Motor neuron (in vitro differentiated cells): ENCODE results near the gene COX6A1. TPM values are rescaled to one million over a fixed set of nuclear protein-coding genes. Genes with fewer than 3 reads are reported as not detected.
"Not testable (repeated sequence)": the region's sequence is repeated elsewhere in the genome, so short reads cannot be mapped to it uniquely, and the experiment has no call there.

Experiments used
- ATAC-seq, 8 experiments: fragments of 200-7000 bp; cut with Tn5 transposase; replicated peaks in 6 of 8; 2 replicates each; pipeline ENCODE4 v1.8.0; 2021; ENCODE audit warnings: mild to moderate bottlenecking in 8 of 8, moderate library complexity in 8 of 8
- H3K27ac ChIP-seq, 2 donors: fragments of 250-450 bp; sonication (Bioruptor Pico); 2 replicates each; pipeline ENCODE4 v1.9.0; 2021; ENCODE audit warnings: antibody characterized with exemption in 2 of 2, mild to moderate bottlenecking in 2 of 2, moderate library complexity in 1 of 2
- H3K4me1 ChIP-seq, 2 donors: fragments of 250-450 bp; sonication (Bioruptor Pico); replicated peaks in 1 of 2; 2 replicates each; pipeline ENCODE4 v1.6.1; 2021; ENCODE audit warnings: antibody characterized with exemption in 2 of 2, mild to moderate bottlenecking in 2 of 2, moderate library complexity in 1 of 2
- H3K4me3 ChIP-seq, 5 donors: fragments of 250-450 bp; sonication (Bioruptor Pico); 2 replicates each; pipeline ENCODE4 v1.9.0; 2021; ENCODE audit warnings: antibody characterized with exemption in 5 of 5, mild to moderate bottlenecking in 5 of 5, moderate library complexity in 4 of 5
- WGBS, 10 experiments: fragments of 450-650 bp; shearing (Covaris generic); methylation state at CpG; one replicate each; pipeline ENCODE4 v1.0.0; 2022; 5-methylcytosine and 5-hydroxymethylcytosine counted together
- in situ Hi-C, 9 experiments: fragments of 400-800 bp; cut with MboI; loops; one replicate each; pipeline ENCODE4 v1.15.0; 2021; ENCODE audit warnings: low sequenced_read_pairs in 9 of 9, low pct_unique_long_range_greater_than_20kb in 2 of 9; ENCODE audit not compliant: unreplicated experiment in 9 of 9
- total RNA-seq, 8 experiments: library from RNA; unstranded; fragments of 300-600 nt; gene quantifications; 2 replicates each; pipeline versions ENCODE4 v1.2.3 to v1.2.4, GENCODE V29; 2022

The COX6A1 gene
- total RNA-seq, 8 experiments from 2014 or later: 604 to 967 (median 671) TPM

DNA sequence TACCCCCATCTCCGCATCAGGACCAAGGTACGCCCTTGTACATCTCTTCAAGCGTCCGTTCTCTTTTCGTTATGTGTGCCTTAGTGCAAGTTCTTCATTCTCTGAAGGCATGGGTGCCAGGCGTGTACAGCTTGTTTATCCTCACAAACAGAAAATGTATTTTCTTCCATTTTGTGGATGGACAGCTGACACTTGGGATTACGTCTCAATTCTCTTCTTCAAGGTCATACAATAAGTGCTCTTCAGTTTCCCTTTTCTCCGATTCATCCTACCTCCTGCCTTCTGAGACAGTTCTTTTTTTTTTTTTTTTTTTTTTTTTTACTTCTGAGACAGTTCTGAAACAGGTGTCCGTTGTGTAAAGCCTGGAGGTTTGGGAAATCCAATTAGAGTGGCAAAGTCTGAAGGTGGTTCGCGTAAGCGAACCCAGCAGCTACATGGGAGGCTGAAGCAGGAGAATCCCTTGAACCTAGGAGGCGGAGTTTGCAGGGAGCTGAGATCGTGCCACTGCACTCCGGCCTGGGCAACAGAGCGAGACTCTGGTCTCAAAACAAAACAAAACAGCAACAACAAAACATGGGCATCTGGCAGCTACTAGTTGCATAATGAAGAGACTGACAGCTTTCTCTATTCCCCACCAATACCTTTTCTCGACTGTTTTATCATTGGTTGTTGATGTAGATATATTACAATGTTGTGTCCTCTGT is 734 bp downstream of the COX6A1 start:
- Histone ChIP-seq H3K4me1 (peaks cover 13 to 14% of the 10 kb centered on the region in 2 donors), H3K4me3 (peak overlapping the region; percentile 62 to 99 (median 83)), H3K27ac (peak overlapping the region; percentile 67 to 88)
- 0 to 80% (median 28%) methylated on average over 1 to 16 of the region's 17 CpGs for WGBS, 10 experiments
- peak in 3 of 8 experiments; percentile 2 to 6 (median 3) for ATAC-seq
- in situ Hi-C loops: loop anchor here in 4 of 9 experiments (10.0 to 25.0 kb wide), 3 partner anchors 84 to 114 kb away; partner anchors contain the start of gene PLA2G1B (in 4 of the 4)

DNA sequence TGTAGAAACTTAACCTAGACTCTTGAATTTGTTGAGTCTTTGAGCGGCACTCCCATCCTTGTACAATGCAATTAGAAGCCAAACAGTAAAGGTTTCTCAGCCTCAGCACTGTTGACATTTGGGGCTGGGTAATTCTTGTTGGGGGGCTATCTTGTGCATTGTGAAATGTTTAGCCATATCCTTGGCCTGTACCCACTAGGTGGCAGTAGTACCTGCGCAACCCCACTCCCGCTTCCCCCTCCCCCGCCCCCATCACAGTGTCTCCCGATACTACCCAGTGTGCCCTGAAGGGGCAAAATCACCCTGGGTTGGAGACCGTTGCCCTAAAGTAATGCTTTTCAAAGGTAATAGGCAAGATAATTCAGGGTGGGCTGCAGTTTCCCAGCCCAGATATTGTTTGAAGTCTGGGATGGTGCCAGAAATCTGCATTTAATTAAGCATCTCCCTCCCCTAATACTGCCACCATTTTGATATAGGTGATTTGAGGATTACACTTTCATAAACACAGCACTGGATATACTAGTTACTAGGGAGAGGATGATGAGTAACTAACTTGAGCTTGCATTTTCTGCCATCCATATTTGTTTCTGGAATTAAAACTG is 1.8 kb downstream of the COX6A1 start:
- in situ Hi-C loops: loop anchor here in 4 of 9 experiments (10.0 to 25.0 kb wide), 3 partner anchors 85 to 115 kb away; partner anchors contain the start of gene PLA2G1B (in 4 of the 4)
- Histone ChIP-seq H3K4me3 (peak overlapping the region; percentile 3 to 99 (median 22)), H3K27ac (no peak overlapping the region), H3K4me1 (peaks cover 13 to 18% of the 10 kb centered on the region in 2 donors)
- ATAC-seq: peak in 3 of 8 experiments; percentile 8 to 43 (median 16)
- 29 to 100% (median 85%) methylated on average over 1 of the region's 6 CpGs; no CpG with 5 or more reads in 6 of the 10 experiments for WGBS, 10 experiments

DNA sequence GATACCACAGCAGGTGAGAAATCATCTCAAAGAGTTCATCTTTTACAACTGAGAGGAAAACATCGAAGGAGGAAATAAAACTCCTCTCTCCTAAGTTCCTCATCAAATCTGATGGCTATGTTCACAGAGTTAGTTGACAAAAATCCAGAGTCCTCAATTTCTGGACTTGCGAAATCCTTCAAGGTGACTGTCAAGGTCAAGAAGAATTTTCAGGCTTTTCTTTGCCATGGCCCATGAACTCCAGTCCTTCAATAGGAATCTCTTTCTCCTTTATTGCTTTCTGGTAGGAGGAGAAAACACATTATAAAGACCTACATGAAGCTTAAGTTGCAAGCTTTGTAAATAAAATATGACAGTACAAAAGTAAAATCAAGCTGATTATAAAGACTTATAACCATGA is 6.8 kb downstream of the COX6A1 start:
- Histone ChIP-seq H3K4me3 (no peak overlapping the region), H3K4me1 (peaks cover 14 to 22% of the 10 kb centered on the region in 2 donors), H3K27ac (no peak overlapping the region)
- WGBS, 10 experiments: 33 to 100% (median 100%) methylated on average over 1 to 2 of the region's 2 CpGs; no CpG with 5 or more reads in 2 of the 10 experiments
- ATAC-seq: no peak
- in situ Hi-C loops: loop anchor here in 3 of 9 experiments (25.0 kb wide), 1 partner anchor 107 kb away; the partner anchor contains the start of gene PLA2G1B (in 3 of the 3)

DNA sequence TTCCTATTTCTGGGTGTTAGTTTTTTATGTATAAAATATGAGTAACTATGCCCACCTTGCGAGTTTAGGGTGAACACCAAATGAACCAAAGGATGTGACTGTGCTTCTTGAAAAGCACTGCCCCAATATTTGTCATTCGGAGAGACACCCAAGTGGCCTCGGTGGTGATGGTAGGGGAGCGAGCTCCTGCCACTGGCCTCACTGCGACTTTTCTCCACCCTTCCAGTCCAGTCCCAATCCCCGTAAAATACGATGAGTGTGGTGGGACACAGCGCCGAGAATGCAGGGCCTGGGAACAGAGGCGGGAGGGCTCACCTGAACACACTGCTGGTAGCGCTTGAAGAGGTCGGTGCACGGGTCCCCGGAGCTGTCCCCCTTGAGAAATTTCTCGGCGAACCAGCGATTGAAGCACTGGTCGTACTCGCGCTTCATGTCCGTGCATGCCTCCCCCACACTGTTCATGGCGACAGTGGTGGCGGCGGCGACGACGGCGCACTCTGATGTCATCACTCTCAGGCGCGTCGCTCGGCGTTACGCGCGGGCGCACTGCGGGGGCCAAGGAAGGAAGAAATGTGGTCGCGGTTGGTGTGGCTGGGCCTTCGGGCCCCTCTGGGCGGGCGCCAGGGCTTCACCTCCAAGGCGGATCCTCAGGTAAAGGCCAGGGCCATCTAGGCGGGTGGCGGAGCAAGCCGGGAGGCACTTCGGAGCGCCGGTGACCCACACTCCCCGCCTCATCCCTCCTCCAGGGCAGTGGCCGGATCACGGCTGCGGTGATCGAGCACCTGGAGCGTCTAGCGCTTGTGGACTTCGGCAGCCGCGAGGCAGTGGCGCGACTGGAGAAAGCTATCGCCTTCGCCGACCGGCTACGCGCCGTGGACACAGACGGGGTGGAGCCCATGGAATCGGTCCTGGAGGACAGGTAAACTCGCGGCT is 8.3 kb downstream of the COX6A1 start, which contains the start of the genes GATC and TRIAP1:
GATC (plus strand) TSS at position 534 of the 933 bp plus-strand sequence; CDS start at position 571, 37 bp downstream.
TRIAP1 (minus strand) TSS at position 474 of the 933 bp plus-strand sequence; CDS start at position 462, 12 bp downstream.
- whole genome bisulfite sequencing, 10 experiments: 0 to 19% (median 1%) methylated on average over 1 to 24 of the region's 73 CpGs; no CpG with 5 or more reads in 1 of the 10 experiments
- Histone ChIP-seq H3K27ac (peak within 1 kb of the TSS; percentile 82 to 85), H3K4me3 (peak within 1 kb of the TSS; percentile 75 to 99 (median 92)), H3K4me1 (peaks cover 11 to 18% of the 10 kb centered on the region in 2 donors)
- ATAC-seq: peak; percentile 96 to 98 (median 97)
- in situ Hi-C loops: loop anchor here in 3 of 9 experiments (25.0 kb wide), 1 partner anchor 109 kb away; the partner anchor contains the start of gene PLA2G1B (in 3 of the 3)

DNA sequence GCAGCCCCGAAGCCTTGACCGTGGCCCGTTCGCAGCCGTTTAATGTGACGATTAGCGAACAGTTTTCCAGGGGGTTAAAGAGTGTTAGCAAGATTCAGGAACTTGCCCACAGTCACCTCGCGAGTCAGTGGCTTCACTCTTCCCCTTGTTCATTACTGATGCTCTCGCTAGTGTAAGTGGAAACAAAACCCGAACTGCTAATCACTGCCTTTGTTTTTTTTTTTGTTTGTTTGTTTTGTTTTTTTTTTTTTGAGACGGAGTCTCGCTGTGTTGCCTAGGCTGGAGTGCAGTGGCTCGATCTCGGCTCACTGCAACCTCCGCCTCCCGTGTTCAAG is 8.9 kb downstream of the COX6A1 start:
- not testable (repeated sequence) for ATAC-seq
- 0 to 32% (median 10%) methylated on average over 2 to 16 of the region's 17 CpGs for WGBS, 10 experiments
- Histone ChIP-seq H3K27ac (peak overlapping the region; percentile 82 to 85), H3K4me3 (peak overlapping the region; percentile 75 to 99 (median 92)), H3K4me1 (peaks cover 11 to 18% of the 10 kb centered on the region in 2 donors)
- in situ Hi-C loops: loop anchor here in 3 of 9 experiments (25.0 kb wide), 1 partner anchor 110 kb away; the partner anchor contains the start of gene PLA2G1B (in 3 of the 3)

DNA sequence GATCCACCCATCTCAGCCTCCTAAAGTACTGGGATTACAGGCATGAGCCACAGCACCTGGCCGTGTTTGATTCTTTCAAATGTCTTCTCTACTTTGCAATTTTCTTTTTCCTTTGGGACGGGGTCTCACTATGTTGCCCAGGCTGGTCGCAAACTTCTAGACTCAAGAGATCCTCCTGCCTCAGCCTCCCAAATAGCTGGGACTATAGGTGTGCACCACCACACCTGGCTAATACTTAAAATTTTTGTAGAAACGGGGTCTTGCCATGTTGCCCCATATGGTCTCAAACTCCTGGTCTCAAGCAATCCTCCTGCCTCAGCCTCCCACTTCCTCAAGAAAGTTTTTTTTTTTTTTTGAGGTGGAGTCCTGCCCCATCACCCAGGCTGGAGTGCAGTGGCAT is 10.1 kb downstream of the COX6A1 start:
- peaks cover 11 to 18% of the 10 kb centered on the region in 2 donors for H3K4me1 ChIP-seq
- 90 to 100% (median 97%) methylated on average over 2 to 4 of the region's 4 CpGs; no CpG with 5 or more reads in 4 of the 10 experiments for WGBS, 10 experiments
- no peak for ATAC-seq
- in situ Hi-C loops: loop anchor here in 3 of 9 experiments (25.0 kb wide), 1 partner anchor 111 kb away; the partner anchor contains the start of gene PLA2G1B (in 3 of the 3)
- no peak overlapping the region for H3K4me3 ChIP-seq
- H3K27ac ChIP-seq: no peak overlapping the region

DNA sequence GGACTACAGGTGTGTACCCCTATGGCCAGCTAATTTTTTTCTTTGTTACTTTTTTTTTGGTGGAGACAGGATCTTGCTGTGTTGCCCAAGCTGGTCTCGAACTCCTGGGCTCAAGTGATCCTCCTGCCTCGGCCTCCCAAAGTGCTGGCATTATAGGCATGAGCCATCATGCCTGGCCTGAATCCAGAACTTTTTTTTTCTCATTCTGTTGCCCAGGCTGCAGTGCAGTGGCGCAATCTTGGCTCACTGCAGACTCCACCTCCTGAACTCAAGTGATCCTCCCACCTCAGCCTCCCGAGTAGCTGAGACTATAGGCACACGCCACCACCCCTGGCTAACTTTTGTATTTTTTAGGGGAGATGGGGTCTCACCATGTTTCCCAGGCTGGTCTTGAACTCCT is 14.6 kb downstream of the COX6A1 start:
- not testable (repeated sequence) for H3K4me1 ChIP-seq, H3K27ac ChIP-seq, ATAC-seq, H3K4me3 ChIP-seq
- WGBS, 10 experiments: 60 to 100% (median 92%) methylated on average over 1 to 4 of the region's 5 CpGs; no CpG with 5 or more reads in 5 of the 10 experiments
- in situ Hi-C loops: loop anchor here in 1 of 9 experiments (25.0 kb wide), 1 partner anchor 240 kb away; the partner anchor contains the start of gene RPLP0

DNA sequence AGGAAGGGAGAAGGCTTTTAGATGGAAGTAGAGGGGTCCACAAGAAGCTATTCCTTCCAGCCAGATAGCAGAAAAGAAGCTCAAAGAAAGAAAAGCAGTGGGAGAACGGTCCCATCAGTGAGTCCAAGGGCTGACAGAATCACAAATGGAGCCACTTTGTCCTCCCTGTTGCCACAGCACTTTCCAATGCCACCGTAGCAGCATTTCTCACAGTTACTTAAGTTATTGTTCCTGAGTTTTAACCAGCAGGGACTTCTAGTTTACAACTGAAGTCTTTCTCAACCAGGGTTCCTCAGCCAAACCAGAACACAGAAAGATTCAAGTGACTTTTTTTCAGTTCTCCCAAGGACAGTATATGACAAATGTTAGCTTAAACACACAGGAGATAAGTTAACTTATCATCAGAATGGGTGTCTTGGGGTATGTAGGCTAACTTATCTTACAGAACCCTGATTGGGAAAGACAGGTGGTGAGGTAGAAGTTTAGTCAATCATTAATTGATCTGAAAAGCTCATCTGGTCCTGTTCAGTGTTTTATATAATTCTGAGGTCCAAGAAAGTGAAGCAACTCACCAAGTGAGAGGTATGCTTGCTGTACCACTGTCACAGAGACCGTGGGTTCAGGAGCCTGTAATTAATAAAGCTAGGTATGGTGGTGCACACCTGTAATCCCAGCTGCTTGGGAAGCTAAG is 15.3 kb downstream of the COX6A1 start:
- H3K4me3 ChIP-seq: no peak overlapping the region
- H3K4me1 ChIP-seq: no peaks in the 10 kb centered on the region
- in situ Hi-C loops: loop anchor here in 1 of 9 experiments (25.0 kb wide), 1 partner anchor 241 kb away; the partner anchor contains the start of gene RPLP0
- no peak for ATAC-seq
- H3K27ac ChIP-seq: no peak overlapping the region
- 43 to 100% (median 100%) methylated on average over 1 to 3 of the region's 3 CpGs; no CpG with 5 or more reads in 1 of the 10 experiments for WGBS, 10 experiments

DNA sequence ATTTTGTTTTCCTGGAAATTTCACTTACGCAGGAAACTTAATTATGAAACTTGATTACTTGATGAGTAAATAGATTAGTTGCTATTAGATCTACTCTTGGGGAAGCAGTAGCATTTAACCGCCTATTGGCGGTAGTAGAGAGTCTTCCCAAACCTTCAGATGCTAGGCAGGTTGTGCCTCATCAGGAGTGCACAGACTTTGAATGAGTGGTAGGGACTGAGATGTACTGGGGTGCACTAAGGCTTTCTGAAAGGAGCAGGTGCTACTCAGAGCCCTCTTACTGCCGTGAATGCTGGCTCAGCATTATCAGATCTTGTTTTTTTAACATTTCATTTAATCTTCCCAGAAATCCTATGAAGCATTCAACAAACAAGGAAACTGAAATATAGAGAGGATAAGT is 16.1 kb downstream of the COX6A1 start:
- WGBS, 10 experiments: 61 to 100% (median 83%) methylated on average over 2 to 4 of the region's 4 CpGs; no CpG with 5 or more reads in 4 of the 10 experiments
- Histone ChIP-seq H3K27ac (no peak overlapping the region), H3K4me1 (no peaks in the 10 kb centered on the region), H3K4me3 (no peak overlapping the region)
- peak in 5 of 8 experiments; percentile 21 to 83 (median 70) for ATAC-seq
- in situ Hi-C loops: loop anchor here in 1 of 9 experiments (25.0 kb wide), 1 partner anchor 242 kb away; the partner anchor contains the start of gene RPLP0

DNA sequence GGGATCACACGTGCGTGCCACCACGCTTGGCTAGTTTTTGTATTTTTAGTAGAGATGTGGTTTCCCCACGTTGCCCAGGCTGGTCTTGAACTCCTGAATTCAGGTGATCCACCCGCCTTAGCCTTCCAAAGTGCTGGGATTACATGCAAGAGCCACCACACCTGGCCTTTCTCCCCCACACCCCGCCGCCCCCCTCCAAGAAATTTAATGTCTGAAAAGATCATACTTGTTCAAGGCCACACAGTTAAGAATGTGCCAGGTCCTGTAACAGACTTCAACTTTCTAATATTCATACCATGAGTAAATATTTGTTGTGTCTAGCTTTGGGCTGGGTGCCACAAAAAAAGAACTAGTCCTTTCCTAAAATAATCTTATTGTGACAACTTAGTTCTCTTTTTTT is 17.4 kb downstream of the COX6A1 start:
- Histone ChIP-seq H3K4me1 (no peaks in the 10 kb centered on the region), H3K27ac (no peak overlapping the region), H3K4me3 (no peak overlapping the region)
- in situ Hi-C loops: loop anchor here in 1 of 9 experiments (25.0 kb wide), 1 partner anchor 243 kb away; the partner anchor contains the start of gene RPLP0
- ATAC-seq: no peak
- 96 to 100% methylated on average over 2 to 5 of the region's 7 CpGs; no CpG with 5 or more reads in 8 of the 10 experiments for WGBS, 10 experiments

DNA sequence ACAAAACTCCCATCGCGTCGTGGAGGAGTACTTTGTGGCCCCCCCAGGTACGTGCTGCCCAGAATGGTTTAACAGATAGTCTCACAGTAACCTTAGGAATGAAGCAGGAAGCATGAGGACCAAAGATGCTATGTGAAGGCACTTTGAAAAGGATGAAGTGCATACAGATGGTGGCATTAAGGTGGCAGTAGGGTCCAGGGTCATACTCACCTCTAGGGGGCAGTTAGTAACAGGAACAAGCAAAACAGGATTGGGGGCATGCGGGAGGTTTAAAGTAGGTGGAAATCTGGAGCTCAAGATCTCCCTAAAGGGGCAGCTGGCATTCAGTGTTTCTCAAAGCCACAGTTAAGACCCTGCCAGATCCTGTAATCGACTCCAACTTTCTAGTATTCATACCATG is 19.2 kb downstream of the COX6A1 start:
- Histone ChIP-seq H3K4me1 (no peaks in the 10 kb centered on the region), H3K4me3 (no peak overlapping the region), H3K27ac (no peak overlapping the region)
- peak in 2 of 8 experiments; percentile 26 to 27 for ATAC-seq
- in situ Hi-C loops: loop anchor here in 1 of 9 experiments (25.0 kb wide), 1 partner anchor 245 kb away; the partner anchor contains the start of gene RPLP0
- 50 to 100% (median 94%) methylated on average over 1 to 6 of the region's 6 CpGs; no CpG with 5 or more reads in 2 of the 10 experiments for WGBS, 10 experiments
